ENCODE data around the gene PRKCZ.

DNA sequence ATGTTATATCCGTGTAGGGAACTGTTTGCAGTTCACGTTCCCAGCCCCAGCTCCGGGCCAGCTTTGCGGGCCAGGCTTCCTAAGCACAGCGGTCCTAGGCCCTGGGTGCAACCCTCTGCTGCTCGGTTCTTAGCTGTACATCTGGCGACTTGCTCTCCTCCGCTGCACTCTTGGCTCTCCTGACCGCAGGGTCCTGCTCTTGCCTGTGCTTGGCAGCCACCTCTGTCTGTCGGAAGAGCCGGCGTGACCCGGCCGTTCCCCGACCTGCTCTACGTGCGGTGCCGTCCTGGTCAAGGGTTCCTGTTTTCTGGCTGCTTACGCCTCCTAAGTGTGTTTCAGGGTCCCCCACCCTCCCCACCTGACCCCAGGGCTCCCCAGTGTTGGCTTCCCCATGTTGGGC, 107.6 kb downstream of the PRKCZ start:
- TF ChIP-seq, protein P1, sequence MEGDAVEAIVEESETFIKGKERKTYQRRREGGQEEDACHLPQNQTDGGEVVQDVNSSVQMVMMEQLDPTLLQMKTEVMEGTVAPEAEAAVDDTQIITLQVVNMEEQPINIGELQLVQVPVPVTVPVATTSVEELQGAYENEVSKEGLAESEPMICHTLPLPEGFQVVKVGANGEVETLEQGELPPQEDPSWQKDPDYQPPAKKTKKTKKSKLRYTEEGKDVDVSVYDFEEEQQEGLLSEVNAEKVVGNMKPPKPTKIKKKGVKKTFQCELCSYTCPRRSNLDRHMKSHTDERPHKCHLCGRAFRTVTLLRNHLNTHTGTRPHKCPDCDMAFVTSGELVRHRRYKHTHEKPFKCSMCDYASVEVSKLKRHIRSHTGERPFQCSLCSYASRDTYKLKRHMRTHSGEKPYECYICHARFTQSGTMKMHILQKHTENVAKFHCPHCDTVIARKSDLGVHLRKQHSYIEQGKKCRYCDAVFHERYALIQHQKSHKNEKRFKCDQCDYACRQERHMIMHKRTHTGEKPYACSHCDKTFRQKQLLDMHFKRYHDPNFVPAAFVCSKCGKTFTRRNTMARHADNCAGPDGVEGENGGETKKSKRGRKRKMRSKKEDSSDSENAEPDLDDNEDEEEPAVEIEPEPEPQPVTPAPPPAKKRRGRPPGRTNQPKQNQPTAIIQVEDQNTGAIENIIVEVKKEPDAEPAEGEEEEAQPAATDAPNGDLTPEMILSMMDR (conservative IDR thresholded peaks at IDR 0.05): no peak
- no peak for TF ChIP-seq EZH2 (IDR thresholded peaks at IDR 0.05; ENCODE audit: low read depth)

Measured in PC-9 (cell line).